ENCODE measurements around the gene CAMSAP1. TPM values are rescaled to one million over a fixed set of nuclear protein-coding genes. Genes with fewer than 3 reads are reported as not detected.

CAMSAP1 gene
- total RNA-seq, 1 experiment from 2014 or later = 24.8 TPM

GRCh38 chr9:135896205-135896604 lies 11.1 kb downstream of the CAMSAP1 start:
- Histone ChIP-seq H3K4me3 (ENCODE audit: low read depth in 2 of 2, low read length in 2 of 2) (no peak overlapping the region), H3K36me3 (ENCODE audit: control insufficient read depth, insufficient read depth, low read length) (no peaks in the 10 kb centered on the region), H3K4me1 (ENCODE audit: control insufficient read depth, insufficient read depth, low read length) (peaks cover 4% of the 10 kb centered on the region), H3K27me3 (ENCODE audit: control insufficient read depth, insufficient read depth, low read length) (no peaks in the 10 kb centered on the region), H3K9me3 (ENCODE audit: control insufficient read depth, insufficient read depth, low read depth, low read length) (peaks cover 5% of the 10 kb centered on the region; the same call in 1 of the 2 replicates), H3K27ac (ENCODE audit: low read length) (no peak overlapping the region)
- no TSS peak for BruUV-seq (replicated peaks)
- CTCF ChIA-PET = no interaction called here
- intact Hi-C loops (cut with micrococcal nuclease; ENCODE audit: unreplicated experiment) = no loop called here
- TF ChIP-seq POLR2AphosphoS5 (IDR thresholded peaks at IDR 0.05; ENCODE audit: low read depth, low read length) (no peak), SIN3A (IDR thresholded peaks at IDR 0.05; ENCODE audit: borderline replicate concordance, insufficient read depth, low read depth, low read length) (no peak), REST (IDR thresholded peaks at IDR 0.05; ENCODE audit: insufficient read depth in 1 of 2, low read depth in 2 of 2, low read length in 1 of 2) (no peak), TCF7L2 (IDR thresholded peaks at IDR 0.05; ENCODE audit: low read depth, low read length) (no peak), CTCF (IDR thresholded peaks at IDR 0.05) (no peak)
- POLR2A ChIA-PET = no interaction called here
- DNase-seq (ENCODE audit: low read depth, low spot score) (no peak), ATAC-seq (no peak)
- in situ Hi-C loops (cut with HindIII; ENCODE audit: low pct_unique_long_range_greater_than_20kb, low sequenced_read_pairs) = no loop called here

GRCh38 chr9:135895202-135895848 lies 12.0 kb downstream of the CAMSAP1 start:
- H3K27ac ChIP-seq (ENCODE audit: low read length) = no peak overlapping the region
- no peaks in the 10 kb centered on the region for H3K36me3 ChIP-seq (ENCODE audit: control insufficient read depth, insufficient read depth, low read length)
- no peak overlapping the region for H3K4me3 ChIP-seq (ENCODE audit: low read depth in 2 of 2, low read length in 2 of 2)
- intact Hi-C loops (cut with micrococcal nuclease; ENCODE audit: unreplicated experiment) (no loop called here), in situ Hi-C loops (cut with HindIII; ENCODE audit: low pct_unique_long_range_greater_than_20kb, low sequenced_read_pairs) (no loop called here)
- H3K4me1 ChIP-seq (ENCODE audit: control insufficient read depth, insufficient read depth, low read length) = peaks cover 13% of the 10 kb centered on the region
- CTCF ChIA-PET = no interaction called here
- H3K27me3 ChIP-seq (ENCODE audit: control insufficient read depth, insufficient read depth, low read length) = no peaks in the 10 kb centered on the region
- H3K9me3 ChIP-seq (ENCODE audit: control insufficient read depth, insufficient read depth, low read depth, low read length) = peaks cover 5% of the 10 kb centered on the region; the same call in 1 of the 2 replicates
- no peak for DNase-seq (ENCODE audit: low read depth, low spot score)
- no peak for ATAC-seq
- no TSS peak for BruUV-seq (replicated peaks)
- POLR2A ChIA-PET = no interaction called here
- TF ChIP-seq CTCF (IDR thresholded peaks at IDR 0.05) = no peak
- no peak for TF ChIP-seq SIN3A (IDR thresholded peaks at IDR 0.05; ENCODE audit: borderline replicate concordance, insufficient read depth, low read depth, low read length)
- no peak for TF ChIP-seq POLR2AphosphoS5 (IDR thresholded peaks at IDR 0.05; ENCODE audit: low read depth, low read length)
- TF ChIP-seq REST (IDR thresholded peaks at IDR 0.05; ENCODE audit: insufficient read depth in 1 of 2, low read depth in 2 of 2, low read length in 1 of 2) = no peak
- TF ChIP-seq TCF7L2 (IDR thresholded peaks at IDR 0.05; ENCODE audit: low read depth, low read length) = no peak
